NCI-H2171 treated with DMSO at 0.1 percent for 48 hours (cell line): ENCODE measurements around the gene MYO1D.
"Not testable (repeated sequence)": the region's sequence is repeated elsewhere in the genome, so short reads cannot be mapped to it uniquely, and the experiment has no call there.

Source experiments
- DNase-seq: peaks from one replicate; lab custom pipeline; 2025; lab: John Stamatoyannopoulos, UW

MYO1D gene

DNA sequence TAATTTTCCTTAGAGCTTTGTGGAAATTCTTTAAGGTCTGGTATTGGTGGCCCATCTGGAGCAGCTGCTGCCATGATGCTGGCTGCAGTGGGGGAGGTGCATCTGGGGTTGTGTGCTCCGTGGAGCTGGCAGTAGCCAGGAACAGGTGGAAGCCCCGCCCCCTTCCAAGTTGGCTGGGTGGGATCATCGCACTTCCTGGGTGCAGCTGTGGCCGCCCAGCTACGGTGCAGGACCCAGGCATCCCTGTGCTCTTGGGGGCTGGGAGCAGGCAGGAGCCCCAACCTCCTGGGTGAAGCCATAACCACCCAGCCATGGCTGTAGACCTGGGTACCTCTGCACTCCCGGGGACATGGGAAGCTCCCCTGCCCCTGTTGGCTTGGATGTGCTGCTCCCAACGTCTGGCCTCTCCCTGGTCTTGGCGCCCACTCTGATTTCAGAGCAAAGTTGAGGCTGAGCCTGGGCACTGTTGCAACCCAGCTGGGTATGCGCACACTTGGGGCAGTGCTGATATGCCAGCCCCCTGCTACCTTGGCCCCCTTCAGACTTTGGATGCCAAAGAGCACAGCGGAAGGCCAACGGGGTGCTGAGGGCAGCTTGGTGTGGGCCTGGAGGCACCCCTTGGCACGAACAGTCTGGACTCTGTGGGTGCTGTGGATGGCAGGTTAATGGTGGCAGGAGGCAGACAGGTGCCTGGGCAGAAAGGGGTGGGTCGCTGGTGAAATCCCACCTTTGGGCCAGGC is 145.2 kb downstream of the MYO1D start:
- DNase-seq: no peak

DNA sequence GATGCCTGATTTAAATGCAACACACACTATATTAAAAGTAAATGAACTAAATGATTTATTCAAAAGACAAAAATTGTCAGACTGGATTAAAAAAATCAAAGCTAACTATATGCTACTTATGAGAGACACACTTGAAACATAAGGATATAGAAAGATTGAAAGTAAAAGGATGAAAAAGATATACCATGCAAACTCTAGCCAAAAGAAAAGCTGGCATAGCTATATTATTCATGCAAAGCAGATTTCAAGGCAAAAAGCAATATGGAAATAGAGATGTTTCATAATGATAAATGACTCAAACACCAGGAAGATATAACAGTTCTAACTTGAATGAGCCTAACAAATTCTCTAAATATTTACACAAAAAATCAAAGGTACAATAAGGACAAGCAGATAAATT is 149.2 kb downstream of the MYO1D start:
- DNase-seq: no peak

DNA sequence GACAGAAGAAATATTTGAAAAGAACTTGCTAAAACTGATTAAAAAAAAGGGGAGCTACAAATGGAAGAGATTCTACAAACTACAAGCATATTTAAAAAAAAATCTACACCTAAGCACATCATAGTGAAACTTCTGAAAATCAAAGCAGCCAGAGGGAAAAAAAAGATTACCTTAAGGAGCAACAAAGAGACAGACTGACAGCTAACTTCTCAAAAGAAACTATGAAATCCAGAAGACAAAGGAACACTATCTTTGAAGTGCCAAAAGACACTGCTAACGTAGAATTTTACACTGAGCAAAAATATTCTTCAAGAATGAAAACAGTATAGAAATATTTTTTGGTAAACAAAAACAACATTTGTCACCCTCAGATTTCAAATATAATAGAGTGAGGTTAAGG is 151.2 kb downstream of the MYO1D start:
- no peak for DNase-seq

DNA sequence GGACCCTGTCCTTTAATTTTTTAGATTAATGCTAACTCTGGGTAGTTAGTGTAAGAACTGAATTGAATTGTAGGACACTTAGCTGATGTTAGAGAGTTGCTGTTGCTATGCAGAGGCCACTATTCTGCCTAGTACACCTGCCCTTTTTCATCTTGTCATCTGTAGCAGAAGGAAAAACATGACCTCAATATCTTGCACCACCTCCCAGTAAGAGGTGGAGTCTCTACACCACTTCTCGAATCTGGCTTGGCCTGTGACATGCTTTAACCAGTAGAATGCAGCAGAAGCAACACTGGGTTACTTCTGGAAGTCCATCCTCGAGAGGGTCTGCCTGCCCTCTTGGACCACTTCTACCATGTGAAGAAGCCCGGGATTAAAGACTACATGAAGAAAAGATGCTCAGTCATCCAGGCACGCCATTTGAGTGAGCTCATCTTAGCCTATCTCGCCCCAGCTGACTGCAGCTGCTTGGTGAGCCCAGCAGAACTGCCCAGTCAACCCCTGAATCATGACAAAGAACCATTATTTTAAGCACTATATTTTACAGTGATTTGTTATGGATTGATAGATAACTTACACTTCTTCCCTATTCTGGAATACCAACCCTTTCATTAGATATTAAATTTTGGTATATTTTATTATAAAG is 153.5 kb downstream of the MYO1D start:
- no peak for DNase-seq

DNA sequence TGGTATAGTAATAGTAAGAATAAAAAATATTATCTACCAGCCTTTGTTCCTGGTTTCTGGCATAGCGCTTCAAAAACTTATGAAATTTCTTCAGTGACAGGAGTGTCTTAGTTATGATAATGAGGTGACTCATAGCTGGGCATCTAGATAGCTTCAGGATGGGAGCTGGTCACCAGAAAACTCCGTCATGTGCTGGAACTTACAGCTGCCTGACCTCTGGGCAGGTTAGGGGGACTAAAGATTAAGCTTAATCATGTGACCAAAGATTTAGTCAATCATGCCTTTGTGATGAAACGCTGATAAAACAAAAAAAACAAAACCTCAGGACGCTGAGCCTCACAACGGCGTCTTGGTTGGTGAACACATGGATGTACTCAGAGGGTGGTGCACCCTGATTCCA is 154.2 kb downstream of the MYO1D start:
- DNase-seq: no peak

DNA sequence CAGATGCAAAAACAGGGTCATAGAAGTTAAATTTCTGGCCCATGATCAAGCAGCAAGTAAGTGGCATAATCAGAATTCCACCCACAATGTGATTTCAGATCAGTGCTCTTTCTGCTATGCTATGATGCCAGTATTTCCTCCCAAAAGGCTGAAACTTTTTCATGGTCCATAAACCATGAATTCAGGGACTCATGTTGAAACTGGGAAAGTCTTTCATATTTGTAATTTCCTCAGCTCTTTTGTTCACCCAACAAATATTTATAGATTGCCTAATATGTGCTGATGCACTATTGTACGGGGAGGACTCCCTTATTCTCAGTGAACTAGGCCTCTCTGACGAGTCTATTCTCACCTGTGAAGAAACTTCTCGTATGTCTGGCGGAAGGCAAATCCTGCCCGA is 156.3 kb downstream of the MYO1D start:
- DNase-seq: no peak

DNA sequence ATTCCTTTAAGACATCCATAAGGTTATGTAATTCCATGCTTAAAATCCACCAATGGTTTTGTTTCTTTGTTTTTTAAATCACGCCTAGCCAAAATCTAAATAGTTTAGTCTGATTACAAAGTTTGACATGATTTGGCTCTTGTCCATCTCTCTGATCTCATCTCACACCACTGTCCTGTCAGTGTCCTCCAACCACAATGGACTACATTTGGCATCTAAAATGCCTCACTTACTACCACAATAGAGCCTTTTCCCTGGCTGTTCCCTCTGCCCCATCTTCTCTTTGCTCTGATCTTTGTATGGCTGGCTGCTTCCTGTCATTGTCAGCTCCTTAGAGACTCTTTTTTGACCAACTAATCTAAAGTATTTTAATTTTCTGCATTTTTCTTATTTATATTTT is 157.2 kb downstream of the MYO1D start:
- no peak for DNase-seq

DNA sequence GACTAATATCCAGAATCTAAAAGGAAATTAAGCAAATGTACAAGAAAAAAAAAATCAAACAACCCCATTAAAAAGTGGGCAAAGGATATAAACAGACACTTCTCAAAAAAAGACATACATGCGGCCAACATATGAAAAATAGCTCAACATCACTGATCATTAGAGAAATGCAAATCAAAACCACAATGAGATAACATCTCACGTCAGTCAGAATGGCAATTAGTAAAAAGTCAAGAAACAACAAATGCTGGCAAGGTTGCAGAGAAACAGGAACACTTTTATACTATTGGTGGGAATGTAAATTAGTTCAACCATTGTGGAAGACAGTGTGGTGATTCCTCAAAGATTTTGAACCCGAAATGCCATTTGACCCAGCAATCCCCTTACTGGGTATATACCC is 162.0 kb downstream of the MYO1D start:
- DNase-seq: not testable (repeated sequence)

DNA sequence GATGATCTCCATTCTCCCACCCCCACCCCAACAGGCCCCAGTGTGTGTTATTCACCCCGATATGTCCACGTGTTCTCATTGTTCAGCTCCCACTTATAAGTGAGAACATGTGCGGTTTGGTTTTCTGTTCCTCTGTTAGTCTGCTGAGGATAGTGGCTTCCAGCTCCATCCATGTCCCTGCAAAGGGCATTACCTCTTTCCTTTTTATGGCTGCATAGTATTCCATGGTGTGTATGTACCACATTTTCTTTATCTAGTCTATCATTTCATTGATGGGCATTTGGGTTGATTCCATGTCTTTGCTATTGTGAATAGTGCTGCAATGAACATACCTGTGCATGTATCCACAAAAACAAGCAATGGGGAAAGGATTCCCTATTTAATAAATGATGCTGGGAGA is 162.7 kb downstream of the MYO1D start:
- DNase-seq: not testable (repeated sequence)

DNA sequence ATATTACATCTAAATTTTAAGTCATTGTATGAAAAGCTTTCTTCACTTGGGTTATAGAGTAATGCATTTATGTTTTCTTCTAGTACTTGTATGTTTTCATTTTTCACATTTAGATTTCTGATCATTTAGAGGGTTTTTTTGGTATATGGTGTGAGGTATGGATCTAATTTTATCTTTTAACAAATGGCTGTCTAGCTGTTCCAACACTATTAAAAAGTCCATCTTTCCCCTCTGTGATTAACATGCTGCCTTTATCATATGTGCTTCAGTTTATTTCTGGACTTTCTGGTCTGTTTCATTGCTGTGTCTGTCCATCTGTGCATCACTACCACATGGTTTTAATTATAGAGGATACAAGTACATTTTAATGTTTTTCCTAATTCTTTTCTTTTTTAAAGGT is 163.8 kb downstream of the MYO1D start:
- DNase-seq: no peak

DNA sequence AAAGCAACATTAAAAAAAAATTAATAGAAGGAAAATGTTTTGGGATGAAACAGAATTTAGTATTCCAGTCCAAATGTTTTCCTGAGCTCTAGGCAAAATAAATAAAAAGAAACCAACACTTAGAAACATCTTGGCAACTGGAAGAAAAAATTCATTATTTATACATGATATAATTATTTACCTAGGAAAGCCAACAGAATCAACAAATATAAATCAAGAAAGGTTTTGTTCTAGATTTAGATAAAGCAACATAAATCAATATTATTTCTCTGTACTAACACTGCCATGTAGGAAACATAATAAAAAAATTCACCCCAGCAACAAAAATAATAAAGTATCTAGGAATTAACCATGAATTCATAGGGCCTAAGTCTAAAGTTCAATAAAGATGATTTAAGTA is 167.4 kb downstream of the MYO1D start:
- DNase-seq: no peak

DNA sequence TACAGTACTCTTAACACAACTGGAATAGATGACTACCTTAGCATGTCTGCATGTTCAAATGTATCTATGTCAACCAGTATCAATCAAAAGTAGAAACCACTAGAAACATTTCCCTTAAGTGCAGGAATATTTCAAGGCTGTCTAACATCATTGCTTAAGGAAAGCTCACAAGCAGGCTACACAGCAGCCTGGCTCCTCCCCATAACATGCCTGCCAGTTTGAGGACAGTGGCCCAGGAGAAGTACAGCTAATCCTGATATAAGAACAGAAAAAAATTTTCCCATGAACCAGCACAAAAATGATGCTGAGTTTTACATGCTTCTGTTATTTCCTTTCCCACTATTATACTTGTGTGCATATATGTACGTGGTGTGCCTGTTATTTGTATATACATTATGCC is 175.1 kb downstream of the MYO1D start:
- no peak for DNase-seq

DNA sequence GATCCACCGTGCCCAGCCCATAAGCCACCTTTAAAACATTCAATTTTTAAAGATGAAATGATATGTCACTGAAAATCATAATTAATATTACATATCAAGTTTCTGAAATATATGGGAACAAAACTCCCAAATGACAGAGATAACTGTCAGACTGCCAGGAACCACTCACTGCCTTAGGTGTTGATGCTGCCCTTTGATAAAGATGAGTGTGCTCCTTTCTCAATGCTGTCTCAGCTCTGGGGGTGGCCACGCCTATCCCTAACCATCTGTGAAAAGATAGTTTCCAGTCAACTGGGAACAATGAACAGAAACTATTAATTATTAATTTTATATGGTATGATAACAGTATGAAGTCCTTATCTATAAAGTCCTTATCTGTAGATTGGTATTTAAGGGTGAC is 177.7 kb downstream of the MYO1D start:
- DNase-seq: no peak

DNA sequence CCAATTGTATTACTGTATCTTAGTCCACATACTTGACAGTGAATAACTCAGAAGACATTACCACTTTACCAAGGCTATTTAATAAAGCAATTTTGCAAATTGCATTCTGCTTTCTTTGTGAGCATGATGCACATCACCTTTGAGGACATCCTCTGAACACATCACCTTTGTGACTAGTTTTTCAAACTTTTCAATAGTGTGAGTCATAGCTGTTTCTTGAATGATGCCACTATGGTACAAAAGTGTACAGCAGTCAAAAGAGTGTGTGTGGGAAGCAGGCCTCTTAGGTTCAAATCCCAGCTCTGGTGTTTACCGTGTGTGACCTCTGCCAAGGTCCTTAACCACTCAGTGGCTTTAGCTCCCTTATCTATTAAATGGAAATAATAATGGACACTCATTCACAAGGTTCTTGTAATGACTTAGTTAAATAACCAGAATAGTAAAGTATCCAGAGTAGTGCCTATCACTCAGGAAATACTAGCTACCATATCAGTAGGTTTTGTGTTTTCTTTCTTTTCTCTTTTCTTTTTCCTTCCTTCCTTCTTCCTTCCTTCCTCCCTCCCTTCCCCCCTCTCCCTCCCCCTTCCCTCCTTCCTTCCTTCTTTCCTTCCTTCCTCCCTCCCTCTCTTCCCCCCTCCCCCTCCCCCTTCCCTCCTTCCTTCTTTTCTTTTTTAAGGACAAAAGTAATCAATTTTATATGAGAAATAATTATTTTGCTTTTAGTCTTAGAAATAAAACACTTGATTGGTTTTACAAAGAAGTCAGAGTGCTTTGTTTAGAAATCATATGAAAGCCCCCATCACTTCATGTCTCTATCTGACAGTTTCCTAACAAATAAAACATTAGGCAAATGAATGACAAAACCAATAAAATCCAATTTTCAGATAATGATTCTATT is 178.9 kb downstream of the MYO1D start:
- no peak for DNase-seq

DNA sequence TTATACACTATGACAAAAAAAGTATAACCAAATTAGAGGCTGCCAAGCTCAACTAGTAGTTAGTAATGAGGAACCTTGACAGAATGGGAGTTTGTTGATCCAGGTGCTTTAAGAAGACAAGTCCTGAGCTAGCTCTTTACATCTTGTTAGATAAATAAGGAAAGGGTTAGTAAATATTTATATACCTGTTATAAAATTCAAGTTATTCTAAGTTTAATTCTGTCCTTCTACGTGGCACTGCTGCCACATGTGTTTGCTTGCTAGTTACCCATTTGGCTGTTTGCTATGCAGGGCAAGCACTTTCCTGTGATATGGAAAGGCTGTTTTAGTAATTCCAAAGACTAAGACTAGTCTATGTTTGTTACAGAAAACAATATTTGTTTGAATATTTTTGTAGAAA is 180.5 kb downstream of the MYO1D start:
- DNase-seq: no peak

DNA sequence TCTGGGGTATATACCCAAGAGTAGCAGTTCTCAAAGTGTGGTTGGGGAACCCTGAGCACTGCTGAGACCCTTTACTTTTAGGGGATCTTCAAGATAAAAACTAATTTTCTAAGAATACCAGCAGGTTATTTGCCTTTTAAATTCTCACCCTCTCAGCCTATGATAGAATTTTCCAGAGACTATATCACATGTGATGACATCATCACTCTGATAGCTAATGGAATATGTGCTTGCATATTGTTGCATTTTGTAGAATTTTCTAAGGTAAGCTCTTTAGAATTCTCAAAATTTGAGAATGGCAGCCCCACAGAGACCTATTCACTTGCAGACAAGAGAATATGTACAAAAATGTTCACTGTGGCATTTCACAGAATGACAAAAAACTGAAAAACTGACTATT is 181.1 kb downstream of the MYO1D start:
- no peak for DNase-seq

DNA sequence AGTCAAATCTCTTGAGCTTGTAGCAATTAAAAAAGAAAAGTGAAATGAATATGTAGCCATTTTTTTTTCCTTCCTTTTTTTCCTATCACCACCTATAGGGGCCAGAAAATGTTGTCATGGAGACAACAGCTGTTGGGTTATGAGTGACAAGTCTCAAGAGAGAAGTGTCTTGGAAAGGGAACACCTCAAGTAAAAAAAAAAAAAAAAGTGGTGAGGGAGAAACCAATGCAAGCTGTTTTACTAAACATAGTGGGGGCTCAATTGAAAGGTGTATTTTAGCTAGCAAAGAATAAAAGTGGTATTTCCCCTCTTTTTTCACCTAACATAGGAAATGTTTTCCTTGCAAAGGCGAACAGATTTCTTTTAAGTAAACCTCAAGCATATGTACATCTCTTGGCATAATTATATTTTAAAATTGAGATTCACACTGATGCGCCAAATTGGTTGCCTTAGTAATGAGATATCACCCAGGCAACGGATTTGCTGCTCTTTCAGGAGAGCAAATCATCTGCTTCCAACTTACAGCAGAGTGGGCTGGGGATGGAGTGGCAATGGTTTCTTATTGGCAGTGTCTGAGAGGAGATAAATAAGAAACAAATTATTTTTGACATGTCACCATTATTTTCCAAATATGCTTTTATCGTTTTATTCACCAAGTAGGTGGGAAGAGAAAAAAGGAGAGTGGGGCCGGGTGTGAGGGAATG is 183.6 kb downstream of the MYO1D start:
- DNase-seq: peak; percentile 95

DNA sequence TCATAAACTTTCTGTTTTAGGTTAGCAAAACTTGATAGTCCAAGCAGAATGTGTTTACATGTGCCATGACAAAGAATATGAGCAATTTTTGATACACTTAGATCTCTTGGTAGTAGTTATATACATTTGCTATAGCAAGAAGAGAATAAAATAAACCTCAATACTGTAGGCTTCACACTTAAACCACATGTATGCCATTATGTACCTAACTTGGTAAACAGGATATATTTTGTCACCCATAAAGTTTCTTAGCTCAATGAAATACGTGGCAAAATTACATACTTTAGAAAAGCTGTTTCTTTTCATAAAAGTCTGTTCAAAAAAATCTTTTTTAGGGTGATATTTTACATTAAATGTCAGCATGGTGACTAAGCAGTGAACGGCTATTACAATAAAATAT is 184.7 kb downstream of the MYO1D start:
- DNase-seq: no peak

DNA sequence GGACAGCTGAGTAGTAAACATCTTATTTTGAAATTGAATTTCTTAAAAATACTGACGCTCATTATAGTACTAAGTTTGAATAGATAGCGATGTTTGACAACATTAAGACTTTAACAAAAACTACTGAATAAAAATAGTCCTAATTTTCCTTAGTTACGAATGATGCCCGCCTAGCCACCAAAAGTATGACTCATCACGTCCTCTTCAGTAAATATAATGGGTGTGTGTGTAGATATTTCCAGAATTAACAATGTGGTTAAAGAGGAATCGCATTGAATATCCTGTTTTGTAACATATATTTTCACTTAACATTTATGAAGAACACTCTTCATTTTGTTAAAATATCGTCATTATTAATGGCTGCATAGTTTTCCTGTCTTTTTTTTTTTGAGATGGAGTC is 187.6 kb downstream of the MYO1D start:
- DNase-seq: no peak

DNA sequence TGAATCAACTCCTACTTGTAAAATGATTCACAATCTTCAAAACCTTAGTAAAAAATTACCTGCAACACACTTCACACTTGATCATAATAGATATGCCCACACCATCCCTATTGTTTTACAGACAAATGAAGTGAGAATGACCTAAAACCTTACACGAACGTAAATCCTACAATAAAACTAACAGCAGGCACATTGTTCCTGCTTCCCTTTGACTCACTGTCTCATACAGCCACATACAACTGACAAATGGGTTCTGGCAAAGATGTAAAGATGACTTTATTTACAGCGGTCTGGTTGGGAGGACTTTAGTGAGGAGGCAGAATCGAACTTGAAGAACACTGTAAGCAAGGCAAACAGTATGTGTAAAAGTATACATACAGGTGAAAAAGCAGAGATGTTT is 188.7 kb downstream of the MYO1D start:
- no peak for DNase-seq

DNA sequence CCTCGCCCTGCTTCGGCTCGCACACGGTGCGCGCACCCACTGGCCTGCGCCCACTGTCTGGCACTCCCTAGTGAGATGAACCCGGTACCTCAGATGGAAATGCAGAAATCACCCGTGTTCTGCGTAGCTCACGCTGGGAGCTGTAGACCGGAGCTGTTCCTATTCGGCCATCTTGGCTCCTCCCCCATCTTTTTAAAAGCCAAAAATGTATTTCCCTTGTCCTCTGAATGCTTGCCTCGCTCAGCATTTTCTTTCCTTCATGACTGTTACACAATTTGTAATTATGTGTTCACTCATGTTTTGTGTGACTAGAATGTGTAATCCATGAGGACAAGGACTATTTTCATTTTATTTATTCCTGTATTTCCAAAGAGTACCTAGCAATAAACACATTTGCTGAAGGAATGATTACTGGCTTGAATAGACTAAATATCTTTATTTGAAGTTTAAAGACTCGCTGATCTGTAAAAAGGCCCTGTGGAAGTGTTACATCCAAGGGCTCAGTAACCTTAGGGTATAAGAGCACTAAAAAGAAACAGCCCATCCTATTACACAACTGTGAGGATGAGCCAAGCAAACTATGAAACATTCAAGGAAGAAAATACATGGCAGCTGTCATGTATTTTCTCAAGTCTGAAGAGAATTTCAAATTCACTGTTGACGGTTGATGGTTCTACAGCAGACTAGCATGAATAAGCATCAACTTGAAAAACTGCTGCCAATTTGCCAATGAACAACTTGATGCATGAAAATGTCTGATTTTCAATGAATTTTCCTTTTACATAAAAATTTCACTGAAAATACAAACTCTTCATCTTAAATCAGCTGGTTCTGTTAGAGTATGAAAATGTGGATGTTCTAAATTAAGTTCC is 192.6 kb downstream of the MYO1D start:
- DNase-seq: no peak
